ENCODE results near the gene IL18BP.

- TF ChIP-seq CTCF (IDR thresholded peaks at IDR 0.05; ENCODE audit: insufficient read depth, low read length, poor library complexity, severe bottlenecking), result no peak
- TF ChIP-seq EZH2phosphoT487 (conservative IDR thresholded peaks at IDR 0.05; ENCODE audit: low read length), result no peak
These were observed 50.2 kb downstream of the IL18BP start for GRCh38 chr11:72048766-72049460.
